Activated CD8-positive, alpha-beta memory T cell treated with anti-CD3 and anti-CD28 coated beads, Interleukin-2, amount 50 U/mL, for 24 hours (primary cell): ENCODE results near the gene EIF4A2.
A peak's percentile ranks its signal among the peaks of the same experiment; 100 is the strongest.
"Not testable (repeated sequence)": the region's sequence is repeated elsewhere in the genome, so short reads cannot be mapped to it uniquely, and the experiment has no call there.

Source experiments
- DNase-seq: peaks from one replicate; pipeline ENCODE4 v3.0.0-alpha.2; 2020; ENCODE audit errors: extremely low read depth

EIF4A2 gene

DNA sequence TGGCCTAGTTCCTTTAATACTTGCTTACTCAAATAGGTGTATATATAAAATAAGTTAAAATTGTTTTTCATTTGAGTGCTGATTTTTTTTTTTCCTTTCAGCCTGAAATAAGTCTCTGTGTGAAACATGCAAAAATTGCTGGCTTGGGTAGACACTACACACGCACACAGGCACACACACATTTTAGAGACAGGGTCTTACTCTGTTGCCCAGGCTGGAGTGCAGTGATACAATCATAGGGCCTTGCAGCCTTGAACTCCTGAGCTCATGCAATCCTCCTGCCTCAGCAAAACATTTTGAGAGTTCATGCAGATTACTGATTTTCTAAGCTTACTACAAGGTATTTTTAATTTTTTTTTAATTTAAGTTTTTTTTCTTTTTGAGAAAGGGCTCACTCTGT is 35.6 kb downstream of the EIF4A2 start:
- no peak for DNase-seq

DNA sequence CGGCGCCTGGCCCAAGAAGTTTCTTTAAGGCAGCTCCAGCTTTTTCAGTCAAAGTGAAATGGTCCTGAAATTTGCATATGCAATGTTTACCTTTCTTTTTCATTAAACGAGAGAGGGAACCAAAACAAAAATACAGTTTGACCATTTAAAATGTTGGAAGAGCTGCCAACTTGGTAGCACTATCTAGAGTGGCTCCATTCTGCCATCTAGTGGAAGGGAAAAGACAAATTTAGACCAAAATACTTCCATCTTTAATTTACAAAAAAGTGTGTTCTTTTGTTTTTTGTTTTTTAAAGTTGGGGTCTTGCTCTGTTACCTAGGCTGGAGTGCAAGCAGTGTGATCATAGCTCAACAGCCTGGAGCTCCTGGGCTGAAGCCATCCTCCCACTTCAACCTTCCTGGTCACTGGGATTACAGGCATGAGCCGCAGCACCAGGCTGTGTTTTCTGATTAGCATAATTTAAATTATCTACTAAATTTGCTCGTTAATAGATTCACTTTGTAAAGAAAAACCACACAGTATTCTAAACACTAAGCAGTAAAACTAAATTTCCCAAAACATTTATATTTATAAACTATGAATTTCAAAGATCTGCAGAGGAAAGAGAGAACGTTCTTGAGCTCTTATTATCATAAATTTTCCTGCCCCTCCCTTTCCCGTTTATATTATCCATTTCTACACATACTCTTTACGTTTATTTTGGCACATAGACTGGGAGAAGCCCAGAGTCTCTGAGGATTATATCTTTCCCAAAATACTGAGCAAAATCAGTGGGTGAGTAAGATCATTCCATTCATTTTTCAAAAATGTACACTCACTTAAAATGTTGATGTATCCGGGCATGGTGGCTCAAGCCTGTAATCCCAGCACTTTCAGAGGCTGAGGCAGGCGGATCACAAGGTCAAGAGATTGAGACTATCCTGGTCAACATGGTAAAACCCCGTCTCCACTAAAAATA is 38.3 kb downstream of the EIF4A2 start:
- no peak for DNase-seq

DNA sequence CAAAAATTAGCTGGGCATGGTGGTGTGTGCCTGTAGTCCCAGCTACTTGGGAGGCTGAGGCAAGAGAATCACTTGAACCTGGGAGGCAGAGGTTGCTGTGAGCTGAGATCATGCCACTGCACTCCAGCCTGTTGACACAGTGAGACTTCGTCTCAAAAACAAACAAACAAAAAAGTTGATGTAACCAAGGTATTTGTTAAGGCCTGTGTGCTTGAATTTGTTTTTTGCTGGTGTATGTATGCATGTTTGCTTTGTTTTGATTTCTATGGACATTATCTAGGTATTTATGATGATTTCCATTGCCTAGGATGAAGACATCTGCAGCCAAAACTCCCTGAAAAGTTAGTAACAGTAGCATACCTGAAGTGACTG is 39.0 kb downstream of the EIF4A2 start:
- DNase-seq = not testable (repeated sequence)

GRCh38 chr3:186823386-186823785 is 40.0 kb downstream of the EIF4A2 start:
- no peak for DNase-seq

GRCh38 chr3:186824430-186825139 is 41.2 kb downstream of the EIF4A2 start:
- no peak for DNase-seq

DNA sequence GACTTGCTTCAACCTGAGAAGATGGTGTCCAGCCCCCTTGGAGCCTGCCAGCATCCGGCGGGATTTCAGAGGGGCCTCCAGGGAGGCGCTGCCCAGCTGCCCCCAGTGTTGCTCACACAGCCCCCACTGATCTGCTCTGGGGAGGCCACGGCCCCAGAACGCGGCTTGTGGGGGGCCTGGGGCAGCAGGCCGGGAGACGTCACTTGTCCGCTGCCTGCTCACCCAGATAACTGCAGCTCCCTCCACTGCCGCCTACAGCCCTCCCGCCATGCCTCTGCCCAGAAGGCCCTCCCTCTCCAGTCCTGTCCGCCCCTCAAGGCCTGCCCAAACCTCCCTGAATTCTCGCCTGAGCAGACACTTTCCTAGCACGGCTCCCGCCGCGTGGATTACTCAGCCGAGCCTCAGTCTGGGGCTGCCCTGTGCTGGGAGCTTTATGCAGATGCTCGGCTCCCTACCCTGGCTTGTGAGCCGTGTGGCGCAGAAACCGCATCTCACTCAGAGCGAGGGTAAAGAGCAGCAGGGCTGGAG is 42.0 kb downstream of the EIF4A2 start:
- DNase-seq = no peak

DNA sequence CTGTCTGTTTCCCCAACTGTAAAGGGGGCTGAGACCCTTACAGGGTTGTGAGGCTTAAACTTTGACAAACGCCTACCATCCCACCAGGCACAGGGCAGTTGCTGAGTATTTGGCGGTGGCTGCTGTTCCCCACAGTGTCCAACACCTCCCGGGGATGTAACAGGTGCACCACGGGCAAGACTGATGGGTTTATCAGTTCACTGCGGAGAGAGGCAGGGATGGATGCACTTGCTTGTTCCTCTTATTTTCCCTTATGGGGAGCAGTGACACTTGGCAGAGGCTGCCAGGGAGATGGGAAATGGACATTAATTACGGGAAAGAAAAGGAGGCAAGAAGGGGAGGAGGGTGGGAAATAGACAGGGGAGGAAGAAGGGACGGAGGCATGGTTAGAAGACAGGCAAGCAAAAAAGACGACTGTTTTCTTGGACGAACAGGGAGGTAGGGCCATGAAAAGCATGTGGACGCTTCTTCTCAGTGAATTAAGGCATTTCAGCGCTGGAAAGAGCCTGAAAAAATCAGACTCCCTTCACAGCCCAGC is 42.6 kb downstream of the EIF4A2 start:
- no peak for DNase-seq

- no peak for DNase-seq
These were observed 43.1 kb downstream of the EIF4A2 start for GRCh38 chr3:186826410-186826975.

DNA sequence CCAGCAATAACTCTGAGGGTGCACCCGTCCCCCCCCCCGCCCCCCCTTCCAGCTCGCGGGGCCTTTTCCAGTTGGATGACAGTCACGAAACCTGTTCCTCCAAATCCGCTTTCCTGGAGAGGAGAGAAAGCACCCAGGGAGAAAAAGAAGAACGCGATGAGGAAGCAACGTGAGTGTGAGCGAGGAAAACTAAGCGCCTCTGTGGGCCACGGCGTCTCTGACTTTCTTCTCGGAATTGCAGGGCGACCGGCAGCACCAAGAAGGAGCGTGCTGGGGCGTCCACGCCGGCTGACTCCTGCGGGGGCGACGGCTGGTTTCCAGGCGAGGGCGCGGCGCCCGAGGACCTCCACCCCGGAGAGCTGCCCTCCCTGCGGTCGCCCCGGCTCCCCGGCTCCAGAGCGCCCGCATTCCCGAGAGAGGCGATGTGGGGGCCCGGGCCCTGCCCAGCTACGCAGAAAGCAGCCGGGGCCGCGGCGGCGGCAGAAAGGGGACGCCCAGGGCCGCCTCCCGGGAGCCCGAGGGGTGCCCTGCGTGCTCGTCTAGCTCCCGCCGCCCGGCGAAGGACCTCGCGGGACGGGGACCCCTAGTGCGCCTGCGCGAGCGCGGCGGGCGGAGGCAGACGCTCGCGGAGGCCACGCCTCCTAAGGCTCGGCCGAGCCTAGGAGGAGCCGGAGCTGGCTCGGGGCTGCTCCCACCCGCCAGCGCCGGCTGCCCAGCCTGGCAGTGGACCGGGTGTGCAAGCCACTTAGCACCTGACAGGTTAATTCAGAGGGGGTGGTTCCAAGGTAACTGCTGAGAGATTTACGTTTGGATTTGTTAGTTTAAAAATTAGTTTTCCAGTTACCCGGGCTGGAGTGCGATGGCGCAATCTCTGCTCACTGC is 43.8 kb downstream of the EIF4A2 start:
- peak; percentile 50 for DNase-seq

GRCh38 chr3:186828340-186828739 is 45.0 kb downstream of the EIF4A2 start:
- no peak for DNase-seq

DNA sequence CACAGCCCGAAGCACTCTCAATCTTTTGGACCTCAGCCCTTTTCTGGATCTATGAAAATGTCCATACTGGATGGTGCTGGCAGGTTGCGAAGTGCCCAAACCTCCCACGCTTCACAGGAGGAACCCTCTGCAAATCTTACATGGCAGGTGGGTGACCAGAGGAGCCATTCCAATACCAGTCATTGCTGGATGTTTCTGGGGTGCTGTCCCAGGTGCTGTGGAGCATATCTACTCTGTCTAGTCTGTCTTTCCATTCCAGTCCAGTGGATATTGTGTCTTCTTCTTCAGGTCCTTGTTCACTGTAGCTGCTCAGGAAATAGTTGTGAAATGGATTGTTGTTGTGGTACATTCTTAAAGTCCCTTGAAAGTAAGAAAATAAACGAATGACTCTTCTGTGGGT is 48.4 kb downstream of the EIF4A2 start:
- no peak for DNase-seq

DNA sequence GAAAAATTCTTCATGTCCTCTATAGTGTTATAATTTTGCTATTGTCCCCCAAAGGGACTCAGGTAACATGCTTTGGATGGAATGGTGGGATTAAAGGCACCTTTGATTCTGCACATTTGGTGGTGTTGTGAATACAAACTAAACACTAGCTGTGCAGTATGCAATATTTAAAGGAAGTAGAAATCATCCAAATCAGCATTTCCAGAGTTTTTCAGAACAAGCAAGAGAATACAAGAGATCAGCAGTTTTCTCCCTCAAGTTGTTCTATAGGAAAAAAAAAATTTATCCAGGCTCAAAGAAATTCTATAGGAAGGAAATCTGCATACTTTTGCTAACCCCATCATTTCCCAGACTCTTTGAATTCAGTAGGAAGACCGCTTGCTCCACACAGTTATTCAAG is 48.9 kb downstream of the EIF4A2 start:
- no peak for DNase-seq
